OCI-LY3 (cell line): Measurements from ENCODE around the gene GYPA.
"Not testable (repeated sequence)": the region's sequence is repeated elsewhere in the genome, so short reads cannot be mapped to it uniquely, and the experiment has no call there.

ENCODE experiments used
- CTCF ChIP-seq: fragments of 200-600, 300-600 bp; sonication (generic); IDR thresholded peaks from 2 replicates; pipeline ENCODE4 v1.5.1; 2014; ENCODE audit warnings: antibody characterized with exemption, low read length, low read depth
- EZH2phosphoT487 ChIP-seq: fragments of 200-600 bp; shearing (Covaris generic); IDR thresholded peaks from 2 replicates; pipeline ENCODE4 v1.6.1; 2018; ENCODE audit warnings: antibody characterized with exemption, mixed run types, low read depth

GRCh38 chr4:144139991-144140390, 527 bp downstream of the GYPA start:
- TF ChIP-seq CTCF, EZH2phosphoT487: not testable (repeated sequence)
